ENCODE data around the gene TMC1. TPM values are rescaled to one million over a fixed set of nuclear protein-coding genes. Genes with fewer than 3 reads are reported as not detected.

Gene TMC1
- total RNA-seq, 1 donor from 2014 or later = not detected

GRCh38 chr9:72657023-72657422 is 135.6 kb downstream of the TMC1 start:
- H3K9me3 Mint-ChIP-seq (ENCODE audit: low read depth) = no peaks in the 10 kb centered on the region
- TF ChIP-seq CTCF (IDR thresholded peaks at IDR 0.05) = no peak
- no peak for DNase-seq (ENCODE audit: low spot score)
- no peak overlapping the region for H3K4me3 Mint-ChIP-seq (ENCODE audit: unreplicated experiment)
- no peak overlapping the region for H3K27ac Mint-ChIP-seq (ENCODE audit: unreplicated experiment)
- H3K4me1 Mint-ChIP-seq (ENCODE audit: low read depth) = peaks cover 10% of the 10 kb centered on the region
- no peaks in the 10 kb centered on the region for H3K36me3 Mint-ChIP-seq (ENCODE audit: low read depth)
- peaks cover 24% of the 10 kb centered on the region for H3K27me3 Mint-ChIP-seq (ENCODE audit: low read depth)

- peaks cover 17% of the 10 kb centered on the region for H3K27me3 Mint-ChIP-seq (ENCODE audit: low read depth)
- H3K27ac Mint-ChIP-seq (ENCODE audit: unreplicated experiment) = no peak overlapping the region
- peaks cover 10% of the 10 kb centered on the region for H3K4me1 Mint-ChIP-seq (ENCODE audit: low read depth)
- H3K36me3 Mint-ChIP-seq (ENCODE audit: low read depth) = no peaks in the 10 kb centered on the region
- H3K4me3 Mint-ChIP-seq (ENCODE audit: unreplicated experiment) = no peak overlapping the region
- TF ChIP-seq CTCF (IDR thresholded peaks at IDR 0.05) = no peak
- no peaks in the 10 kb centered on the region for H3K9me3 Mint-ChIP-seq (ENCODE audit: low read depth)
- DNase-seq (ENCODE audit: low spot score) = no peak
Observed at GRCh38 chr9:72658703-72659102, 137.3 kb downstream of the TMC1 start.

- no peaks in the 10 kb centered on the region for H3K36me3 Mint-ChIP-seq (ENCODE audit: low read depth)
- H3K4me3 Mint-ChIP-seq (ENCODE audit: unreplicated experiment) = no peak overlapping the region
- DNase-seq (ENCODE audit: low spot score) = no peak
- peaks cover 4% of the 10 kb centered on the region for H3K9me3 Mint-ChIP-seq (ENCODE audit: low read depth)
- no peak for TF ChIP-seq CTCF (IDR thresholded peaks at IDR 0.05)
- no peak overlapping the region for H3K27ac Mint-ChIP-seq (ENCODE audit: unreplicated experiment)
- H3K4me1 Mint-ChIP-seq (ENCODE audit: low read depth) = peaks cover 15% of the 10 kb centered on the region
- H3K27me3 Mint-ChIP-seq (ENCODE audit: low read depth) = peaks cover 9% of the 10 kb centered on the region
Observed at GRCh38 chr9:72661401-72662135, 140.2 kb downstream of the TMC1 start.

- Mint-ChIP-seq H3K4me3 (ENCODE audit: unreplicated experiment) (no peak overlapping the region), H3K4me1 (ENCODE audit: low read depth) (peaks cover 15% of the 10 kb centered on the region), H3K27ac (ENCODE audit: unreplicated experiment) (no peak overlapping the region), H3K27me3 (ENCODE audit: low read depth) (peaks cover 4% of the 10 kb centered on the region), H3K36me3 (ENCODE audit: low read depth) (no peaks in the 10 kb centered on the region), H3K9me3 (ENCODE audit: low read depth) (peaks cover 4% of the 10 kb centered on the region)
- no peak for TF ChIP-seq CTCF (IDR thresholded peaks at IDR 0.05)
- DNase-seq (ENCODE audit: low spot score) = no peak
Observed at GRCh38 chr9:72665421-72665820, 144.0 kb downstream of the TMC1 start.

GRCh38 chr9:72667181-72667580 is 145.8 kb downstream of the TMC1 start:
- DNase-seq (ENCODE audit: low spot score) = no peak
- peaks cover 4% of the 10 kb centered on the region for H3K9me3 Mint-ChIP-seq (ENCODE audit: low read depth)
- no peaks in the 10 kb centered on the region for H3K36me3 Mint-ChIP-seq (ENCODE audit: low read depth)

More at GRCh38 chr9:72667181-72667580, 145.8 kb downstream of the TMC1 start:
- Mint-ChIP-seq H3K27me3 (ENCODE audit: low read depth) (peaks cover 4% of the 10 kb centered on the region), H3K4me3 (ENCODE audit: unreplicated experiment) (no peak overlapping the region), H3K27ac (ENCODE audit: unreplicated experiment) (no peak overlapping the region), H3K4me1 (ENCODE audit: low read depth) (peaks cover 5% of the 10 kb centered on the region)
- no peak for TF ChIP-seq CTCF (IDR thresholded peaks at IDR 0.05)

All from chondrocyte (in vitro differentiated cells).